ENCODE results near the gene MNX1.

Gene MNX1

GRCh38 chr7:157032644-157033482 lies 22.4 kb upstream of the MNX1 start:
- no peak for DNase-seq

DNA sequence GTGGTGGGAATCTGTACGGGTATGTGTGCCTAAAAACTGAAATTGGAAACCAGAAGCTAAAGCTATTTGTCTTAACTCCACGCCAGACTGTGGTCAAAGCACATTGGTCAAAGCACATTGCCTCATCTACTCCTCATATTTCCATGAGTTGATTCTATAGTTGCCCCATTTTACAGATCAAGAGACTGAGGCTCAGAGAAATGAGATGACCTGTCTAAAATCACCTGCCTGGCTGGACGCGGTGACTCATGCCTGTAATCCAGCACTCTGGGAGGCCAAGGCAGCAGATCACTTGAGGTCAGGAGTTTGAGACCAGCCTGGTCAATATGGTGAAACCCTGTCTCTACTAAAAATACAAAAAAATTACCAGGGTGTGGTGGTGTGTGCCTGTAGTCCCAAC lies 21.7 kb upstream of the MNX1 start:
- DNase-seq, result no peak

DNA sequence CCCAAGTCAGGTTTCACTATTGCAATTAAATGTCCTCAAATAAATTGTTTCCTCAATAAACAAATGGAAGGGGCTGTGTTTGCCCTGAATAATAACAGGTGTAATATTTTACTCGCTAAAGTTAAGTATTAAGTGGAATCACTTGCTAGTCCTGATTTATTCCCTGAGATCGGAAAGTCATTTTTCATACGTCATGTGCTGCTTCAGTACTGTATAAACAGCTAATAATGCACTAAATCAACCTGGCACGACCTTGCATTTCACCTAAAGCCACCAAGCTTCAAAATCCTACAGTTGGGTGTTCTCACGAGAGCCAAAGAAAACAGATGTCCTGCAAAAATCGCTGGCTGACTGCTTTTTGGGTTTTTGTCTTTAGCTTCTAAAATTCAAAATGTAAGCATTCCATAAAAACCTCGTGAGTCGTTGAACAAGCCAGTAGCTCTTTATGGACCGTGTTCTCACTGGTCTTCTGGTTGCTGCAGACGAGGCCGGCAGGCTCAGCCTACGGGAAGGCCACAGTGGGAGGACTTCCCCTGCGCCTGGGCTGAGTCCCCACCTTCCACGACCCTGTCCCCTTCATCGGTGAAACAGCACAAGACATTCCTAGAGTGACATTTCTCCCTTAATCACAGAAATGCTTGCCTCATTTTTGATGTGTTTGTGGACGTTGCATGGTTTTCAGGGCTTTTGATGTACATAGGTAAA lies 17.9 kb upstream of the MNX1 start:
- DNase-seq, result no peak

DNA sequence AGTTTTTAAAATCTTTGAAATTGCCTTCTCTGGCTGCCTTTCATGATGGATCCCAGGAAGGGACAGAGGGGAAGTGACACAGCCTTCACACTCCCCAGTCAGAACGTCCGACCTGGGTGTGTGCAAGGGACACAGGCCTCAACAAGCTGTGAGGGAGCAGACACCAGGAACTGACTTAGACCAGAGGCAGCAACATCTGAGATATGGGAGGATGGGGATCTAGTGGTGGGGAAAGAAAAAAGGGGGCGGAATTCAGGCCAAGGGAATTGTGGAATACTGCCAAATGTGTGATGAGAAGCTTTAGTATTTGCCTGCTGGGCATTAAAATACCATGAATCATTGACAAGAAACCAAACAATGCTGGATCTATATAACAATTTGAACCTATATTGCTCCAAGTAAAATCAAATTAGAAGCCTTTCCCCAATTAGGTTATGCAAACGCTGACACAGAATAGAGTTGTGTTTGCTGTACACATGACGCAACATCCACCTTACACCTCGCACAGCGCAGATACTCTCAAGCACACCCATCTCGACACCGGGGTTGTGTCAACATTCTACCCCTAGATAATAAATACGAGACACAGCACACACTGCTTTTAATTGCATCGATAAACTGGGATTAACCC lies 17.2 kb upstream of the MNX1 start:
- no peak for DNase-seq

GRCh38 chr7:157024716-157025115 lies 14.3 kb upstream of the MNX1 start:
- DNase-seq, result no peak

DNA sequence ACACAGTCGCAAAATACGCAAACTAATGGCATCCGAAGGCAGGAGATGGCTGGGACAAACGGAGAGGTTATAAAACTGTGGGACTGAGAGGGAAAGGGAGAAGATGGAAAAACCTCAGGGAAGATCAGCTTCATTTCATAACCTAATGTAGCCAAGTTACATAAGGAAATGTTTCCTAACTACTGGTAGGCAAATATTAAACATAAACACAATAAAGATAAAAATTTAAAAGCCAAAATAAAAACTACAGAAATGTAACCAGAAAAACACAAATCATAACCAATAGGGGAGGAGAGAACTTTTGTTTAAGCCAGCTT lies 13.1 kb upstream of the MNX1 start:
- DNase-seq, result no peak

DNA sequence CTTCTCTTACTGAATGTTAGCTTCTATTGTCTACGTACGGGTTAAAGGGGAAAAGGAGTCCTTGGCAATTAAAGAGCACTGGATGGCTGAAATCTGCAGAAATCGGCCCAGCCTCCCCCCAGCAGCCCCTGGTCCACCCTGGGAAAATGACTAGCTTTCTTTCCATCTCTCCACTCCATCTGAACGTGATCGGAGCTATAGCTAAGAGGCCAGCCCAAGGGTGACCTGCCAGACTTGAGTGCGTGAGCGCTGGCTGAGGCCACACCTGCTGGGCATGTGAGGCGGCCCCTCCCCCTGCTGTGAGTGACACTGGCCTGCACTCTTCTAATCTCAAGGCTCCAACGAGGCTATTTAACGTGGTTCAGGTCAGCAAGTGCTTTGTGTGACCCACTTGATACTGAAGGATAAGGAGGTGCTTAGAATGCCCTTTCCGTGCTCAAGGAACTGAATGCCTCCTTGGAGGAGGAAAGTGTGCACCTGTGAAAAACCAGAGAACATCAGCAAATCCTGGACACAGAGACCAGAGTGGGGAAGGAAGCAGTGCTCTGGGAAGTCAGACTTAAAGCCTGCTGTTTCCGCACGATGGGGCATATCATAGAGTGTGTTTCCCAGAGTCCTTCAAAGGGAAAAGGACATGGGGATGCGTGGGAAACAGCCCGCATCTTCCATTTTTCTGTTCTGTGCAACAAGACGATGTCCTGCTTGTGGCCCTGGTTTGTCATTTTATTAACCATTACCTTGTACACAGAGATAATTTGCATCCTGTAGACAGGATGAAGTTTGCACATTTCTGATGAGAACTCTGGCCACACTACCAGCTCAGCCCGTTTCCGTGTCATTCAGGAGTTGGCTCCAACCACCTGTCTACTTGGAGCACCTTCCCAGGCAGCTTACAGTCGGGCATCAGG lies 12.5 kb upstream of the MNX1 start:
- no peak for DNase-seq

DNA sequence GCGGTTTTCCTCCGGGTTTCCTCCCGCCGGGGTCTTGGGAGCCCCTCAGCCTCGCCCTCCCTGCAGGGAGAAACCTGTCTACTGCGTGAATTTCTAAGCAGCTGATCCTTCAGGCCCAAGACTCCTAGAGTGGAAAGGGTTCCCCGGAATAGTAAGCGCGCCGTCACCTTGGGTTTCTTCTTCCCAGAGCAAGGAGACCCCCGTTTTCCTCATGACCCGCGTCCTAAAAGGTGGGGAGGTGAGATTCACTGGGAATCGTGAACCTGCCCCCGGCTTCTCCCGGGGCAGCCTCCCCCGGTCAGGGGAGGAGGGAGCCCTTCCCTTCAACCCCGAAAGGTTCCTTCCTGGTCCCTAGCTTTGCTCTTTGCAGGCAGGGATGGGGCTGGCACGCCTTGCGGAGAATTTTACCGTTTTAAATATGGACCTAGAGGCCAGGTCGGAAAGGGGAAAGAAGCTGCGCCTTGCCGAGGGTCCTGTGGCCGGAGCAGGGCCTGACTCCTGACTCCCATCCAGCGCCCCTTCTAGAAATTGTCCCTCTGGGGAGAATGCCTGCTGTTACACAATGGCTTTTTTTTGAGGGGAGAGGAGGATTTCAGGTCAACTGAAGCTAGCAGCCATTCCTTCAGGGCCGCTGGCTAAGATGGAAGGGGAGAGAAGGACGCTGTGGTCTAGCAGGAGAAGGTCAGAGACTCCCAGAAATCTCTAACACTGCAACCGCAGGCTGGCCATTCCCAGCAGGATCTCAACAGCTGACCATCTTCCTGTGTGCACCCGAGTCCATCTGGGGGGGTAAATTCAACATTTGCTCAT lies 11.6 kb upstream of the MNX1 start:
- DNase-seq, result no peak

- DNase-seq, result no peak
Measured at GRCh38 chr7:157021071-157021870, 10.8 kb upstream of the MNX1 start.

DNA sequence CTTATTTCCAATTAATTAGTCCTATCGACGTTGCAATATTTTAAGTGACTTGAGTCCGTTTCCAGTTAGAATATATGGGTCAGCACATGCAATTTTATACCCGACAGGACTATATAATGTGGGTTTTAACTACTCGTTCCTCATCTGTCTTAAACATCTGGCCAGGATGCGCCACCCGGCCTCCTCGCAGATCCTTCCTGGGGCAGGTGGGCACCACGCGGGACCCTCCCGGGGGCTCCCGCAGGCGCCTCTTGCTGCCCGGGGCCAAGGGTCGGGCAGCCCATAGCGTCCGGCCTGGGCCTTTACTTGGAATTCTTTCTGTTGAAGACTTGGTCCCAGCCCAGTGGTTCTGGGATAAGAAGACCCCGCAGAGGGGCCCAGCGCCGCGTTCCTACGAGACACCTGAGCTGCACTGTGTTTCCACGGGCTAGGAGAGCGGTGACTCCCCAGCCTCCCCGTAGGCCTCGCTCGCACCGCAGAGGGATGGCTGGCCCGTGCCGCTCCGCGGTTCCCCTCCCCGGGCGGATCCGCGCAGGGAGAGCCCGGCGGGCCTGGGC lies 10.1 kb upstream of the MNX1 start:
- DNase-seq, result no peak

DNA sequence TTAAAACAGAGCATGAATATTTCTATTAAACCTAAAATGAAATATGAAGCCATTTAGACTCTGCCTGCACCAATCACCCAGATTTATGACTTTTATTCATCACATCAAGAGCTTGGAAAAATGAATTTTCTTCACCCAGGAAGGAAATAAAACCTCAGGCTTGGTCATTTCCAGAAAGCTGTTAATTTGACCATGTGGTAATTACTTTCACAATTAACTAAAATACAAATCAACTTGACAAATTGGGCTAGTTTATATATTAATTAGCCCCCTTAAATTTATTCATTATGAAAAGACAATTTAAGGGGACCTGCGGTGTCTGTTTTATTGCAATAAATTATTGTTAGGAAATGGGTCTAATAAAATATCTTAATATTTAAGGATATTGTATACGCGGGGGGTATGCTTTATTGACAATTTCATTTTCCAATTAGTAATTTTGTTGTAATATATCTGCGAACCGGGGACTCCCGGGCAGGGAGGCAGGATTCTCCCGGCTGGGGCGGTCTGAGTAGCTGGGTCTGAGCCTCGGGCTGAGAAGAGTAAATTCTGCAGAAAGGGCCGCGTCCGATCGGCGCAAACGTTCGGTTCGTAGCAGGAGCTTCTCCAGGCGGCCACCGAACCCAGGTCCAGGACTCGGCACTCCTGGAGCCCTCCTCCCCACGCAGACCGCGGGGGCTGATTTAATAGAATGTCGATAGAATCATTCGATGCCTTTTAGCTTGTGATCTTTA lies 9.4 kb upstream of the MNX1 start:
- DNase-seq, result no peak

GRCh38 chr7:157018997-157019608 lies 8.6 kb upstream of the MNX1 start:
- no peak for DNase-seq

DNA sequence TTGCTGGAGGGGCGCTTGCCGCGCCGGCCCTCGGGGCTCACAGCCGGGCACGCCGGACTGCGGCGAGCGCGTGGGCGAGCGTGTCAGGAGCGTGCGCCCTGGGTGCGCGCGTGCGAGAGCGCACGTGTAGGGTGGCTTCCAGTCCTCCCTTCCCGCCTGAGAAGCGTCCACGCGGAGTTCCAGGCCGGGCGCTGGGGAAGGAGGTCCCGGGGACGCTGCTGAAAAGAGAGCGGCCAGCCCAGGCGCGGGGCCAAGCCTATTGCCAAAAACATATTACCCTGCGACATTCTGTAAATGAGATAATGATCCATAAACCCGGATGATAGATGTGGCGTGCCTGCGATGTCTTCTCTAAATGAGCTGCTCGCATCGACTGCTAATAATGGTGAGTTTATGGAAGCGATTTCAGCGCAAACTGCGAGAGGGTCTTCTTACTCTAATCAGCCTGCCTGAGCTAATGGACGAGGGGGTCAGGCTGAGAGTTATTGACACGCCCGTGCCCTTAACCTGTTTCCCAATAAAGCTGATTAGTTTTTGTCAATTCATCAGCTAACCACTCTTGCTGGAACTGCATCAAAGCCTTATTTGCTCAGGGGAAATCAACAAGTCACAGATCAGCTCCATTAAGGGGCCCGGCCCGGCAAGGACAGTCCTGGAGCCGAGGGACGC lies 8.0 kb upstream of the MNX1 start:
- no peak for DNase-seq

DNA sequence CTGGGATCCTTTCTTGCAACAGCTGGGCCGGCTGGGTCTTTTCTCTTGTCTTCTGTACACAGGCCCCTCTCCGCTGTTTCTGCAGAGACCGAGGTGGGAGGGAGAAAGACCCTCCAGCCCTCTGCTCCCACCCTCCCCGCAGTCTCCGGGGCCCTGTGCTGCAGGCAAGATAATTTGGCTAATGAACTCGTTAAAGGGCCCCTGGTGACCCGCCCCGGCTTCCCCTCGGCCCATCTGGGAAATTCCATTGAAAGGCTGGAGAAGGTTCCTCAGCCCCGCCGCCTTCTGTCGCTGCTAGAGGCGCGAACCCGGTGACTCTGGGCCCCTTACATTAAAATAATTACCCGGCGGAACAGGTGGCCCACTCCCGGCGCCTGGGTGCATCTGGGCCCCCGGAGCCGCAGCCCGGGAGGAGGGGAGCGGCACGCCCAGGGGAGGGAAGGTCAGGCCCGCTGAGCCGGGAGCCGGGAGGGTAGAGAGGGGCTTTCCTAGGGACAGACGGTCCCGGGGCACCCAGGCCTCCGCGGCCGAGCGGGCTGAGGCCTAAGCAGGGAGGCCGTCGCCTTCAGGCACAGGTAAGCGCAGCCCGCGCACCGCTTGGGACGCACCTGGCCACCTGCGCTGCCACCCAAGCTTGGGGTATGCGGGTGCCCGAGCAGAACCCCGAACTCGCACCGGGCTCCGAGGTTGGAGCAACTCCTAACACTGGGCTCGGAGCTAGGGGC lies 7.3 kb upstream of the MNX1 start:
- DNase-seq, result no peak

- no peak for DNase-seq
Measured at GRCh38 chr7:157017149-157017548, 6.7 kb upstream of the MNX1 start.

DNA sequence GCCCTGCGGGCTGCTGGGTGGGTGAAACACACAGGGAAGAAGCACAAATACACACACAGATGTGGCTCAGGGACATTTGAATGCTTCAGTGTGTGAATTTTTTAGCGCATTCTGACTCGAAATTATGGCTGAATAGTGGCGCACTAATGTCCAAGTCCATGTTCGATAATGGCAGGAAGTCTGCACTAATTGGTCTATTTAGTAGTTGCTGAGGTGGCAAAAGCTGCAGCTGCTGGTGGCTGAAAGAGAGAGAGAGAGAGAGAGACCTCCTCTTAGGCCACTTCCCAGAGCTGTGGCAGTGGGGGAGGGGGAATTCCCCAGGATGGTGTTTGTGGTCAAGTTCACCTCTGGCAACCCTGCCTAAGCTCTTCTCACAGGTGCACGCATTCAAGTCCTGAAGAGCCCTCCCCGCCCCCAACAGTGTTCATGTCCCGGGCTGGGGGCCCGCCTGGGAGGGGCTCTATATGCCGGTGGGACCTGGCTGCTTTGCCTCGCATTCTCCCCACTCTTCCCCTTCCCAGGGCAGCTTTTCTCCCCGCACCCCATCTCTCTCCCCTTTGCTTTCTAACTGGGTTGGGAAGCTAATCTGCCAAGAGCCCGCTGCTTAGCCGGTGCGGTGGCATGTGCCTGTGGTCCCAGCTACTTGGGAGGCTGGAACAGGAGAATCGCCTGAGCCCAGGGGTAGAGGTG lies 6.0 kb upstream of the MNX1 start:
- no peak for DNase-seq

DNA sequence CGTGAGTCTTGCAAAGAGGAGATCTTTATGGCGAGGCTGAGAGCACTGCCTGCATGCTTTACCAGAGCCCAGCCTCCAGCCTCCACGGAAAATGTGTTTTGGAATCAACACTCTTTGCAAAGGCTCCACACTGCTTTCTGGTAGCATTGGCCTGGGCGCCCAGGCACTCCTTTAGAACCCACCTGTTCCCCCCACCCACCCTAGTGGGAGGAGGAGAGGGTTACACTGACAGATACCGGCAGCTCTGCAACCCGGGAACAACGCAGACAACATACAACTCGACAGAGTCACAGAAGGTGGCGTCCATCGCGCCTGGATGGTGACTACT lies 5.5 kb upstream of the MNX1 start:
- no peak for DNase-seq
